Measurements from ENCODE around the gene RNU1-1.
"Not testable (repeated sequence)": the region's sequence is repeated elsewhere in the genome, so short reads cannot be mapped to it uniquely, and the experiment has no call there.

RNU1-1 gene

GRCh38 chr1:16521679-16522078 is 7.6 kb upstream of the RNU1-1 start:
- in situ Hi-C loops (cut with MboI; ENCODE audit: low sequenced_read_pairs), result not testable (repeated sequence)

- in situ Hi-C loops (cut with MboI; ENCODE audit: low sequenced_read_pairs), result no loop called here
Measured at GRCh38 chr1:16521288-16521583, 7.2 kb upstream of the RNU1-1 start.

- in situ Hi-C loops (cut with MboI; ENCODE audit: low sequenced_read_pairs), result not testable (repeated sequence)
Measured at GRCh38 chr1:16520435-16521287, 6.6 kb upstream of the RNU1-1 start.

- in situ Hi-C loops (cut with MboI; ENCODE audit: low sequenced_read_pairs), result not testable (repeated sequence)
Measured at GRCh38 chr1:16519255-16519951, 5.3 kb upstream of the RNU1-1 start.

- in situ Hi-C loops (cut with MboI; ENCODE audit: low sequenced_read_pairs), result not testable (repeated sequence)
Measured at GRCh38 chr1:16518913-16519254, 4.8 kb upstream of the RNU1-1 start.

GRCh38 chr1:16516694-16517410 is 2.8 kb upstream of the RNU1-1 start:
- in situ Hi-C loops (cut with MboI; ENCODE audit: low sequenced_read_pairs), result not testable (repeated sequence)

- in situ Hi-C loops (cut with MboI; ENCODE audit: low sequenced_read_pairs), result not testable (repeated sequence)
Measured at GRCh38 chr1:16513412-16514106, 526 bp downstream of the RNU1-1 start.

GRCh38 chr1:16512624-16513411 is 1.3 kb downstream of the RNU1-1 start:
- in situ Hi-C loops (cut with MboI; ENCODE audit: low sequenced_read_pairs), result not testable (repeated sequence)

GRCh38 chr1:16511926-16512325 is 2.2 kb downstream of the RNU1-1 start:
- in situ Hi-C loops (cut with MboI; ENCODE audit: low sequenced_read_pairs), result not testable (repeated sequence)

GRCh38 chr1:16508861-16509445 is 5.1 kb downstream of the RNU1-1 start:
- in situ Hi-C loops (cut with MboI; ENCODE audit: low sequenced_read_pairs), result not testable (repeated sequence)

GRCh38 chr1:16506364-16507136 is 7.5 kb downstream of the RNU1-1 start:
- in situ Hi-C loops (cut with MboI; ENCODE audit: low sequenced_read_pairs), result not testable (repeated sequence)

GRCh38 chr1:16505870-16506269 is 8.2 kb downstream of the RNU1-1 start:
- in situ Hi-C loops (cut with MboI; ENCODE audit: low sequenced_read_pairs), result not testable (repeated sequence)

- in situ Hi-C loops (cut with MboI; ENCODE audit: low sequenced_read_pairs), result no loop called here
Measured at GRCh38 chr1:16503494-16503893, 10.6 kb downstream of the RNU1-1 start.

- in situ Hi-C loops (cut with MboI; ENCODE audit: low sequenced_read_pairs), result not testable (repeated sequence)
Measured at GRCh38 chr1:16501446-16501845, 12.6 kb downstream of the RNU1-1 start.

GRCh38 chr1:16500975-16501374 is 13.1 kb downstream of the RNU1-1 start:
- in situ Hi-C loops (cut with MboI; ENCODE audit: low sequenced_read_pairs), result not testable (repeated sequence)

GRCh38 chr1:16500466-16500865 is 13.6 kb downstream of the RNU1-1 start:
- in situ Hi-C loops (cut with MboI; ENCODE audit: low sequenced_read_pairs), result not testable (repeated sequence)

- in situ Hi-C loops (cut with MboI; ENCODE audit: low sequenced_read_pairs), result no loop called here
Measured at GRCh38 chr1:16498573-16499413, 15.3 kb downstream of the RNU1-1 start.

- in situ Hi-C loops (cut with MboI; ENCODE audit: low sequenced_read_pairs), result not testable (repeated sequence)
Measured at GRCh38 chr1:16498047-16498446, 16.0 kb downstream of the RNU1-1 start.
